Endothelial cell of umbilical vein (primary cell): Measurements from ENCODE around the gene PBX3.

Experiments used
- CTCF ChIP-seq, 2 donors: IDR thresholded peaks; 1 replicate in 1 of 2; 2 replicates in 1 of 2; pipeline ENCODE4 v1.5.1; 2011; ENCODE audit warnings: low read length in 2 of 2, mild to moderate bottlenecking in 2 of 2, moderate library complexity in 2 of 2, control low read depth in 1 of 2, inconsistent platforms in 1 of 2, low read depth in 1 of 2; ENCODE audit not compliant: insufficient read depth in 1 of 2; ENCODE audit errors: extremely low read depth in 1 of 2
- EZH2 ChIP-seq: IDR thresholded peaks from 2 replicates; pipeline ENCODE4 v1.6.1; 2012; ENCODE audit warnings: borderline replicate concordance, low read depth, mild to moderate bottlenecking, moderate library complexity, low read length, inconsistent platforms; ENCODE audit not compliant: severe bottlenecking
- JUN ChIP-seq: IDR thresholded peaks from 2 replicates; pipeline ENCODE4 v1.6.1; 2011; ENCODE audit warnings: borderline replicate concordance, low read depth; ENCODE audit not compliant: insufficient read length, insufficient read depth
- MAX ChIP-seq: IDR thresholded peaks from 2 replicates; pipeline ENCODE4 v1.6.1; 2011; ENCODE audit not compliant: insufficient read depth, insufficient read length
- POLR2A ChIP-seq: IDR thresholded peaks from 2 replicates; pipeline ENCODE4 v1.6.1; 2012; ENCODE audit warnings: low read depth, mild to moderate bottlenecking, control low read depth, low read length

GRCh38 chr9:125805057-125805456 lies 57.9 kb downstream of the PBX3 start:
- TF ChIP-seq CTCF (IDR thresholded peaks at IDR 0.05; ENCODE audit: extremely low read depth in 1 of 2, insufficient read depth in 1 of 2, low read depth in 1 of 2, low read length in 2 of 2) (no peak), JUN (no peak), POLR2A (no peak), MAX (no peak), EZH2 (no peak)
